RWPE2 (cell line): ENCODE results near the gene SMG1.
A peak's percentile ranks its signal among the peaks of the same experiment; 100 is the strongest.

Experiments used
- ATAC-seq: fragments of 200-7000 bp; cut with Tn5 transposase; 3 replicates; pipeline ENCODE4 v1.9.1; 2021; ENCODE audit warnings: low read depth
- DNase-seq: peaks from one replicate; pipeline ENCODE4 v3.0.0-alpha.2; 2020; ENCODE audit warnings: low spot score
- H3K27ac ChIP-seq: fragments of 450-650 bp; 2 replicates; pipeline ENCODE4 v1.5.1; 2017; ENCODE audit warnings: mild to moderate bottlenecking; ENCODE audit not compliant: poor library complexity, severe bottlenecking
- H3K27me3 ChIP-seq: fragments of 250-450 bp; sonication (Bioruptor Pico); 2 replicates; pipeline ENCODE4 v1.5.1; 2021; ENCODE audit warnings: mild to moderate bottlenecking, moderate library complexity; ENCODE audit not compliant: insufficient read depth, poor library complexity, severe bottlenecking
- H3K36me3 ChIP-seq: fragments of 250-450 bp; sonication (Bioruptor Pico); 2 replicates; pipeline ENCODE4 v1.5.1; 2020; ENCODE audit warnings: low read depth, mild to moderate bottlenecking, moderate library complexity
- H3K4me1 ChIP-seq: fragments of 250-450 bp; sonication (Bioruptor Pico); 2 replicates; pipeline ENCODE4 v1.5.1; 2021; ENCODE audit warnings: mild to moderate bottlenecking, moderate library complexity; ENCODE audit not compliant: insufficient read depth, poor library complexity, severe bottlenecking
- H3K4me3 ChIP-seq: fragments of 250-450 bp; sonication (Bioruptor Pico); 2 replicates; pipeline ENCODE4 v1.5.1; 2021; ENCODE audit warnings: mild to moderate bottlenecking, moderate library complexity; ENCODE audit not compliant: severe bottlenecking
- H3K9me3 ChIP-seq: fragments of 250-450 bp; sonication (Bioruptor Pico); 2 replicates; pipeline ENCODE4 v1.5.1; 2021; ENCODE audit warnings: mild to moderate bottlenecking, moderate library complexity; ENCODE audit not compliant: severe bottlenecking
- CTCF ChIP-seq: fragments of 450-650 bp; IDR thresholded peaks from one replicate; pipeline ENCODE4 v1.5.1; 2017; ENCODE audit warnings: mild to moderate bottlenecking, moderate library complexity; ENCODE audit not compliant: poor library complexity, severe bottlenecking

The SMG1 gene

GRCh38 chr16:18841833-18842525 is 84.2 kb downstream of the SMG1 start:
- no peak overlapping the region for H3K27ac ChIP-seq
- DNase-seq (no peak), ATAC-seq (no peak)
- H3K9me3 ChIP-seq = no peaks in the 10 kb centered on the region
- H3K4me3 ChIP-seq = no peak overlapping the region
- no peaks in the 10 kb centered on the region for H3K27me3 ChIP-seq
- peaks cover 94% of the 10 kb centered on the region for H3K36me3 ChIP-seq
- H3K4me1 ChIP-seq = peaks cover 13% of the 10 kb centered on the region
- no peak for TF ChIP-seq CTCF

- no peak for DNase-seq
- H3K27ac ChIP-seq = no peak overlapping the region
- H3K36me3 ChIP-seq = peaks cover 94% of the 10 kb centered on the region
- no peaks in the 10 kb centered on the region for H3K9me3 ChIP-seq
- no peaks in the 10 kb centered on the region for H3K27me3 ChIP-seq
- ATAC-seq = peak; percentile 97
- no peak for TF ChIP-seq CTCF
- peaks cover 13% of the 10 kb centered on the region for H3K4me1 ChIP-seq
- no peak overlapping the region for H3K4me3 ChIP-seq
Measured at GRCh38 chr16:18839555-18839954, 86.7 kb downstream of the SMG1 start.

- no peak for TF ChIP-seq CTCF
- ATAC-seq = no peak
- Histone ChIP-seq H3K36me3 (peaks cover 98% of the 10 kb centered on the region), H3K27me3 (no peaks in the 10 kb centered on the region), H3K4me1 (peaks cover 13% of the 10 kb centered on the region), H3K27ac (no peak overlapping the region), H3K9me3 (no peaks in the 10 kb centered on the region), H3K4me3 (no peak overlapping the region)
- DNase-seq = no peak
Measured at GRCh38 chr16:18836702-18837101, 89.5 kb downstream of the SMG1 start.

GRCh38 chr16:18834864-18835263 is 91.3 kb downstream of the SMG1 start:
- ATAC-seq (no peak), DNase-seq (no peak)
- no peak for TF ChIP-seq CTCF
- H3K4me3 ChIP-seq = no peak overlapping the region
- no peak overlapping the region for H3K27ac ChIP-seq
- H3K36me3 ChIP-seq = peaks cover 100% of the 10 kb centered on the region
- H3K27me3 ChIP-seq = no peaks in the 10 kb centered on the region
- peaks cover 7% of the 10 kb centered on the region for H3K4me1 ChIP-seq
- H3K9me3 ChIP-seq = no peaks in the 10 kb centered on the region
